Myometrial cell (primary cell): Measurements from ENCODE around the gene DLGAP4. TPM values are rescaled to one million over a fixed set of nuclear protein-coding genes. Genes with fewer than 3 reads are reported as not detected.

Source experiments
- total RNA-seq: library from RNA; depleted of rRNA; stranded (reverse); fragments of >200 nt; gene quantifications from 2 replicates; pipeline ENCODE4 v1.2.3, GENCODE V29; 2015

DLGAP4 gene, protein sequence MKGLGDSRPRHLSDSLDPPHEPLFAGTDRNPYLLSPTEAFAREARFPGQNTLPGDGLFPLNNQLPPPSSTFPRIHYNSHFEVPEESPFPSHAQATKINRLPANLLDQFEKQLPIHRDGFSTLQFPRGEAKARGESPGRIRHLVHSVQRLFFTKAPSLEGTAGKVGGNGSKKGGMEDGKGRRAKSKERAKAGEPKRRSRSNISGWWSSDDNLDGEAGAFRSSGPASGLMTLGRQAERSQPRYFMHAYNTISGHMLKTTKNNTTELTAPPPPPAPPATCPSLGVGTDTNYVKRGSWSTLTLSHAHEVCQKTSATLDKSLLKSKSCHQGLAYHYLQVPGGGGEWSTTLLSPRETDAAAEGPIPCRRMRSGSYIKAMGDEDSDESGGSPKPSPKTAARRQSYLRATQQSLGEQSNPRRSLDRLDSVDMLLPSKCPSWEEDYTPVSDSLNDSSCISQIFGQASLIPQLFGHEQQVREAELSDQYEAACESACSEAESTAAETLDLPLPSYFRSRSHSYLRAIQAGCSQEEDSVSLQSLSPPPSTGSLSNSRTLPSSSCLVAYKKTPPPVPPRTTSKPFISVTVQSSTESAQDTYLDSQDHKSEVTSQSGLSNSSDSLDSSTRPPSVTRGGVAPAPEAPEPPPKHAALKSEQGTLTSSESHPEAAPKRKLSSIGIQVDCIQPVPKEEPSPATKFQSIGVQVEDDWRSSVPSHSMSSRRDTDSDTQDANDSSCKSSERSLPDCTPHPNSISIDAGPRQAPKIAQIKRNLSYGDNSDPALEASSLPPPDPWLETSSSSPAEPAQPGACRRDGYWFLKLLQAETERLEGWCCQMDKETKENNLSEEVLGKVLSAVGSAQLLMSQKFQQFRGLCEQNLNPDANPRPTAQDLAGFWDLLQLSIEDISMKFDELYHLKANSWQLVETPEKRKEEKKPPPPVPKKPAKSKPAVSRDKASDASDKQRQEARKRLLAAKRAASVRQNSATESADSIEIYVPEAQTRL
- total RNA-seq, result 26.8 and 37.8 TPM in 2 replicates

GRCh38 chr20:36305602-36306551 is at the start of gene DLGAP4:
Gene DLGAP4, plus strand, starts transcription at chr20:36306339. Its CDS starts 125,379 bp downstream, at chr20:36431718.

GRCh38 chr20:36541227-36541767 is 235.2 kb downstream of the DLGAP4 start, which contains the start of gene MYL9:
Gene MYL9, plus strand, starts transcription at chr20:36541519. Its CDS starts 3,366 bp downstream, at chr20:36544885.

GRCh38 chr20:36573103-36573797 is 267.1 kb downstream of the DLGAP4 start, which contains the start of gene TGIF2:
Gene TGIF2, plus strand, starts transcription at chr20:36573597. Its CDS starts 5,178 bp downstream, at chr20:36578775.

Other genes starting within 250 kb of the DLGAP4 start
- gene EPB41L1, start 151.6 kb upstream of the DLGAP4 start, total RNA-seq, result 11.0 and 29.4 TPM in 2 replicates
- gene AAR2, start 69.9 kb upstream of the DLGAP4 start, total RNA-seq, result 26.4 and 36.0 TPM in 2 replicates
- 149 and 162 TPM in 2 replicates for gene MYL9, start 235.2 kb downstream of the DLGAP4 start, total RNA-seq